K562 (cell line): ENCODE results near the gene UPF2. TPM values are rescaled to one million over a fixed set of nuclear protein-coding genes. Genes with fewer than 3 reads are reported as not detected.

ENCODE experiments used
- CUX1 ChIP-seq: fragments of 200-800 bp; sonication (Bioruptor generic); IDR thresholded peaks from 2 replicates; pipeline ENCODE4 v1.6.1; 2016; ENCODE audit warnings: missing genetic modification characterization, missing compliant biosample characterization
- ELF4 ChIP-seq: fragments of 450-650 bp; formaldehyde crosslinking; IDR thresholded peaks from 2 replicates; pipeline ENCODE4 v1.4.0; 2022; ENCODE audit warnings: missing genetic modification characterization
- FOXJ2 ChIP-seq: fragments of 200-800 bp; sonication (Bioruptor generic); IDR thresholded peaks from 2 replicates; pipeline ENCODE4 v1.6.1; 2016; ENCODE audit warnings: missing genetic modification characterization, missing compliant biosample characterization
- FOXK2 ChIP-seq, 2 experiments: fragments of 450-650 bp; IDR thresholded peaks in 1 of 2; conservative IDR thresholded peaks in 1 of 2; 2 replicates each; pipeline ENCODE4 v1.6.1; 2016; ENCODE audit warnings: low read depth in 2 of 2, mild to moderate bottlenecking in 1 of 2
- IRF9 ChIP-seq: fragments of 450-650 bp; IDR thresholded peaks from 2 replicates; pipeline ENCODE4 v1.6.1; 2016; ENCODE audit warnings: missing biosample characterization, missing genetic modification characterization
- MAZ ChIP-seq, 2 experiments: fragments of 450-650 bp in 1 of 2; sonication (generic) in 1 of 2; formaldehyde crosslinking; IDR thresholded peaks in 1 of 2; conservative IDR thresholded peaks in 1 of 2; 2 replicates each; pipeline versions ENCODE4 v1.4.0 to v1.5.0; 2020; ENCODE audit warnings: mild to moderate bottlenecking in 1 of 2, missing genetic modification reagents in 1 of 2
- NFYB ChIP-seq: IDR thresholded peaks from 2 replicates; pipeline ENCODE4 v1.6.1; 2011; ENCODE audit warnings: mild to moderate bottlenecking, moderate library complexity; ENCODE audit not compliant: insufficient read length; ENCODE audit errors: extremely low read depth
- POLR2A ChIP-seq: fragments of 450-650 bp; conservative IDR thresholded peaks from 2 replicates; pipeline ENCODE4 v1.6.1; 2016
- PPARD ChIP-seq: fragments of 250-450 bp; sonication (Bioruptor Pico); IDR thresholded peaks from 2 replicates; pipeline ENCODE4 v1.8.0; 2022; ENCODE audit warnings: inconsistent platforms, mild to moderate bottlenecking, moderate library complexity
- TCF3 ChIP-seq: sonication (generic); formaldehyde crosslinking; IDR thresholded peaks from 2 replicates; pipeline ENCODE4 v1.4.0; 2020; ENCODE audit warnings: mild to moderate bottlenecking, missing genetic modification reagents
- TGIF2 ChIP-seq: sonication (generic); formaldehyde crosslinking; IDR thresholded peaks from 2 replicates; pipeline ENCODE4 v1.8.1; 2022; ENCODE audit warnings: mild to moderate bottlenecking, missing genetic modification reagents, moderate library complexity
- ZBTB9 ChIP-seq: fragments of 450-650 bp; formaldehyde crosslinking; IDR thresholded peaks from 2 replicates; pipeline ENCODE4 v1.4.0; 2020; ENCODE audit warnings: mild to moderate bottlenecking, moderate library complexity
- ZFP30 ChIP-seq: fragments of 250-450 bp; sonication (Bioruptor Pico); IDR thresholded peaks from 2 replicates; pipeline ENCODE4 v1.8.0; 2022; ENCODE audit warnings: moderate library complexity, mild to moderate bottlenecking, inconsistent platforms, borderline replicate concordance
- ZNF197 ChIP-seq: fragments of 200-800 bp; sonication (Bioruptor generic); IDR thresholded peaks from 2 replicates; pipeline ENCODE4 v1.6.1; 2016; ENCODE audit warnings: low read depth, missing genetic modification characterization, missing compliant biosample characterization
- ZNF695 ChIP-seq: fragments of 450-650 bp; formaldehyde crosslinking; IDR thresholded peaks from 2 replicates; pipeline ENCODE4 v1.4.0; 2020; ENCODE audit warnings: mild to moderate bottlenecking, moderate library complexity
- polyA plus RNA-seq, 8 experiments: library from polyadenylated mRNA; depleted of rRNA in 4 of 8; stranded (reverse) in 5 of 8; unstranded in 3 of 8; fragments of >200 nt; fragmentation: Nextera tagmentation in 2 of 8; fragmentation: Illumina TruSeq in 1 of 8; extraction: Ambion mirVana in 2 of 8; extraction: Trizol in 1 of 8; gene quantifications; 2 replicates each; pipeline versions ENCODE4 v1.2.1 to v1.2.3, GENCODE V29; 2011 to 2014; ENCODE audit warnings: inconsistent platforms in 1 of 8, missing spikeins in 1 of 8
- total RNA-seq, 7 experiments: library from RNA; depleted of rRNA in 6 of 7; stranded (reverse); fragments of >200 nt in 6 of 7; fragmentation: Illumina TruSeq in 2 of 7; extraction: Trizol in 2 of 7; gene quantifications; 2 replicates each; pipeline versions ENCODE4 v1.2.1 to v1.2.3, GENCODE V29; 2011 to 2021; ENCODE audit warnings: low replicate concordance in 1 of 7
- TF ChIP-seq, protein P1 (sequence below): sonication (generic); formaldehyde crosslinking; IDR thresholded peaks from 2 replicates; pipeline ENCODE4 v1.4.0; 2020; ENCODE audit warnings: mild to moderate bottlenecking, missing genetic modification reagents

Gene UPF2
- total and polyA plus RNA-seq, 9 of the 15 experiments (the other 6 are each of a cell fraction or from before 2014, with no cell fraction given): 13.9 to 37.7 (median 23.7) TPM

GRCh38 chr10:12042409-12042796, 206 bp downstream of the UPF2 start (continued):
- TF ChIP-seq ZFP30 (CRISPR knock-in tag) (no peak), ELF4 (CRISPR knock-in tag) (no peak), MAZ (CRISPR knock-in tag; conservative IDR thresholded peaks at IDR 0.05 in 1 of 2, IDR thresholded peaks at IDR 0.05 in 1 of 2) (peak in 1 of 2 experiments; percentile 5; a peak in 1 of 4 replicates), FOXJ2 (no peak; the same call in 1 of the 2 replicates), TCF3 (CRISPR knock-in tag) (no peak), POLR2A (peak; percentile 68), ZNF695 (CRISPR knock-in tag) (no peak), TGIF2 (CRISPR knock-in tag) (peak; percentile 59; the same call in 1 of the 2 replicates), CUX1 (no peak), NFYB (no peak), IRF9 (tag) (no peak), ZBTB9 (CRISPR knock-in tag) (no peak), PPARD (no peak), ZNF197 (CRISPR knock-in tag) (peak; percentile 19; the same call in 1 of the 2 replicates), FOXK2 (conservative IDR thresholded peaks at IDR 0.05 in 1 of 2, IDR thresholded peaks at IDR 0.05 in 1 of 2; ENCODE audit: low read depth in 2 of 2) (peak in 1 of 2 experiments; percentile 34; a peak in 1 of 4 replicates)
- TF ChIP-seq, protein P1, sequence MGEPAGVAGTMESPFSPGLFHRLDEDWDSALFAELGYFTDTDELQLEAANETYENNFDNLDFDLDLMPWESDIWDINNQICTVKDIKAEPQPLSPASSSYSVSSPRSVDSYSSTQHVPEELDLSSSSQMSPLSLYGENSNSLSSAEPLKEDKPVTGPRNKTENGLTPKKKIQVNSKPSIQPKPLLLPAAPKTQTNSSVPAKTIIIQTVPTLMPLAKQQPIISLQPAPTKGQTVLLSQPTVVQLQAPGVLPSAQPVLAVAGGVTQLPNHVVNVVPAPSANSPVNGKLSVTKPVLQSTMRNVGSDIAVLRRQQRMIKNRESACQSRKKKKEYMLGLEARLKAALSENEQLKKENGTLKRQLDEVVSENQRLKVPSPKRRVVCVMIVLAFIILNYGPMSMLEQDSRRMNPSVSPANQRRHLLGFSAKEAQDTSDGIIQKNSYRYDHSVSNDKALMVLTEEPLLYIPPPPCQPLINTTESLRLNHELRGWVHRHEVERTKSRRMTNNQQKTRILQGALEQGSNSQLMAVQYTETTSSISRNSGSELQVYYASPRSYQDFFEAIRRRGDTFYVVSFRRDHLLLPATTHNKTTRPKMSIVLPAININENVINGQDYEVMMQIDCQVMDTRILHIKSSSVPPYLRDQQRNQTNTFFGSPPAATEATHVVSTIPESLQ (CRISPR knock-in tag): 0 out of 2 replicates have a peak, but pooled peaks have one; percentile 23
